Fibroblast of skin of right quadriceps (primary cell): ENCODE data around the gene IDNK.
"Not testable (repeated sequence)": the region's sequence is repeated elsewhere in the genome, so short reads cannot be mapped to it uniquely, and the experiment has no call there.

Experiments used
- DNase-seq: peaks from one replicate; pipeline ENCODE4 v3.0.0-alpha.2; 2013

IDNK gene

DNA sequence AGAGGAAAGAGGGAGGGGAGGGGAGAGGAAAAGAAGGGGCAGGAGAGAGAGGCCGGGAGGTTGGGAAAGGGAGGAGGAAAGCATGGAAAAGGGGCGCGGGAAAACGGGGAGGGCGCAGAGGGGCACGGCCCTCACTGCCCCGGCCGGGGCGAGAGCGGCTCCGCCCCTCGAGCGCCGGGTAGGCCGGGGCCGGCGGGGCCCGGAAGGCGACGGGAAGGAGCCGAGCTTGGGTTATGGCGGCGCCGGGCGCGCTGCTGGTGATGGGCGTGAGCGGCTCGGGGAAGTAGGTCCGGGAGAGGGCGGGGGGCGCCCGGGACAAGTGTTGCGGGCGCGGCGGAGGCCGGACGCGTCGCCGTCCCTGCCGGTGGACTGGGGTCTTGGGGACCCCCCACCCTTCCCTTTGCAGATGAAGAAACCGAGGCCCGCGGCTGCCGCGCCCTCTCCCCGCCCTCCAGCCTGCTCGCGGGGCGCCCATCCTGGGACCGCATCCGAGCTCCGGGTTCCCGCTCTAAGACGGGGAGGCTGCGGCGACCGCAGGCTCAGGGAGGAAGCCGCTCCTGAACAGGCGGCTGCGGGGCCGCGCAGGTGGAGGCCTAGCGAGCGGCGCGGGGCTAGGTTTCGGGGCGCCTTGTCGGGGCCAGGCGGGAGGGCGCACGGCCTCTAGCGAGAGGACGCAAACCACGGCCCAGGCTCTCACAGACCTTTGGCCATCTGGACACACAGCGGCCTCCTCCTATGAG lies at the start of gene IDNK:
IDNK (plus strand) TSS at position 205 of the 740 bp plus-strand sequence; CDS start at position 234, 29 bp downstream.
- DNase-seq, result peak; percentile 53

DNA sequence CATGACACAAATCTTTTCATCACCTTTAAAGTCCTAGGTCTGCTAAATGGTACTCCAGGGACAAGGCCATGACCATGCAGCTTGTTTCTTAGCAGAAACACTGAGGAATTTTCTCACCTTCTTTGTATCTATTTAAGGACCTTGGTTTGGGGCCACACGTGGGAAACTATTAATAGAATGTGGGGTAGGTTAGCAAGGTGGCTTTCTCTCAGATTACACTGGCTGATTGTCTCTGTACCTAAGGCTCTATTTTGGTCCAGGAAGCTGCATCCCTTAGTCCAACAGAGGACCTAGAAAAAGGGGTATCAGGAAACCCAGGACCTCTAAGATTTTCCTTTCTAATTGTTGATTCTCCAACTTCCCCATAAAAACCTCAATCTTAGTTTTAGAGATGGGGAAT lies 48.5 kb upstream of the IDNK start:
- no peak for DNase-seq

DNA sequence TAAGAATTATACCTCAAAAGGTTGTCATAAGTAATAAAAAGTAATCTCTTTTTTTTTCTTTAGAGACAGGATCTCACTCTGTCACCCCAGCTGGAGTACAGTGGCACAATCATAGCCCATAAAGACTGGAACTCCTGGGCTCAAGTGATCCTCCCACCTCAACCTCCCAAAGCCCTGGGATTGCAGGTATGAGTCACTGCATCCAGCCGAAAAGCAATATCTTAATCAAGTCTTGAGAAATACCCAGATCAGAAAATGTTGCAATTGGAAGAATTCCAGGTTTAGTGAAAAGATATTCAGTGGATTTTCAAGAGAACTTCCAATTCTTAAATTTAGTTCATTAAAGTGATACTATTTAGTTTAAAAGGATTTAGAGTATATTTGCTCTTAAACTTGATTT lies 40.9 kb upstream of the IDNK start:
- DNase-seq, result peak; percentile 50

GRCh38 chr9:83583151-83584014 lies 39.6 kb upstream of the IDNK start:
- peak; percentile 58 for DNase-seq

- DNase-seq, result no peak
Measured at GRCh38 chr9:83584995-83585394, 37.9 kb upstream of the IDNK start.

DNA sequence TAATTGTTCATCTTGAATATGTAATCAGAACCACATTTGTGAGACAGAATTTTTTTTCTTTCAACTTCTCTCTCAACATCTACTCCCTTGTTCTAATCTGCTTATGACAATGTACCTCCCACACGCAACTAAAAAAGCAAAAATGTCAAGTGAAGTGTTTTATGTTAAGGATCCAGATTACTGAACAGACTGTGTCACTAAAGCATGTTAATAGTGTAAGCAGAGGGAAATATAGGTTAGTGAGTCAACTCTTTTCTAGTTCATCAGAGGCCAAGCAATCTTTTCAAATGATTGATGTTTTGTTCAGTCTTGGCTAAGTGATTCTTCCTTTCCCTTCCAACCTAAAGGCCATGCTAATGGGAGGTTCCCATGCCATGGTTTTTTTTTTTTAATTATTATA lies 34.7 kb upstream of the IDNK start:
- no peak for DNase-seq

DNA sequence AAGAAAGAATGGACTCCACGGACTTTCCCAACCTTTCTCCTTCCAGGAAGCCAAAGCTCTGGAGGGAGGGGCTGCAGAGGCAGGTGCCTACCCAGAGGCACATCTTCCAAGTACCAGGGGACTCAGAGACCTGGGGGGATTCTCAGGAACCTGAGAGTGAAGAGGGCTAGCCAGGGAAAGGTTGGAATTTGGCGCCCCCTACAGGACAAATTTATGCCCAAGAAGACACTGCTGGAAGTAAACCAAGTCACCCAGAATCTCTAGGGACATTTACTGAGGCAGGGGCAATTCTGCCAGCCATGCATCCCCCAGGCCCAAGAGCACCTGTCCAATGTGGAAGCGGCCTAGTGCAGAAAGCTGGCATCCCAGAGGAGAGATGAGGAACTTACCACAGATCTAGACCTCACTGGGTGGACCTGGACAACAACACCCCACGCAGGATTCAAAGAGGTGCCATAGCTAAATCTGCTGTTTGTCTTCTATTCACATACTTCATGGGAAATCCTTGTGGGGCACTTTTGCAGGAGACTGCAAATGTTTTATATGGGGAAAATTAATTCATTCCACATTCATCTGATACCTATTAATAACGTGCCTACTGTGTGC lies 25.9 kb upstream of the IDNK start:
- peak; percentile 38 for DNase-seq

DNA sequence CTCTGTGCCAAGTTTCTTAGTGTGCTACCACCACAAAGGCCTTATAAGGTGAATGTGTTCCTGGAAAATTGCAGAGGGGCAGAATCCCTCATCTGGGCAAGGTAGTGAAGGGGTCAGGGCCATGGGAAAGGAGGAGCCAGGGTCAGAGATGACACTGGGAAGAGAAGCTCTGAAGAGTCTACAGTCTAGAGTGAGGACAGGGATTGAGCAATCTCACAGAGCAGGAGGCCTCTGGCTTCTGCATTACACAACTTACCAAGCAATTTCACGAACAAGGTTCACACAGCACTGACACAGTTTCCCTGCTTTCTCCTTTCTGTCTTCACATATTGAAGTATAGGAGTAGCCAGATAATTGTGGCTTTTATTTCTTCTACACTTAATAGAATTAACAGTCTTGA lies 24.5 kb upstream of the IDNK start:
- peak; percentile 11 for DNase-seq

- peak; percentile 43 for DNase-seq
Measured at GRCh38 chr9:83599071-83599470, 23.9 kb upstream of the IDNK start.

DNA sequence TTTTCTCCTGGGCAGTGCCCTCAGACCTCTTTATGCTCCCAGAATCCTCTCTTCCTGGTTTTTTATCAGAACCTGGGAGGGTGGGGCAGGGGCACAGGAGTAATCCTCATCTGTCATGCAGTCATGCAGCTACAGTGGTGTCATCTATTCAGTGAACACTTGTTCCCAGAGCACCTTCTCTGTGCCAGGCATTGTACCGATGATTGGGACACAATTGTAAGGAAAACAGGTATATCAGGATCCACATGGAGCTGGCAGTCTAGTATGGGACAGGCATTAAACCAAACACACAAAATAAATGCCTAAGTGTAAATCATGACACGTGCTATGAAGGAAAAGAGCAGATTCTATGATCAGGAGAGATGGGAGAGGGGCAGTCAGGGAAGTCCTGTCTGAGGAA lies 21.5 kb upstream of the IDNK start:
- no peak for DNase-seq

DNA sequence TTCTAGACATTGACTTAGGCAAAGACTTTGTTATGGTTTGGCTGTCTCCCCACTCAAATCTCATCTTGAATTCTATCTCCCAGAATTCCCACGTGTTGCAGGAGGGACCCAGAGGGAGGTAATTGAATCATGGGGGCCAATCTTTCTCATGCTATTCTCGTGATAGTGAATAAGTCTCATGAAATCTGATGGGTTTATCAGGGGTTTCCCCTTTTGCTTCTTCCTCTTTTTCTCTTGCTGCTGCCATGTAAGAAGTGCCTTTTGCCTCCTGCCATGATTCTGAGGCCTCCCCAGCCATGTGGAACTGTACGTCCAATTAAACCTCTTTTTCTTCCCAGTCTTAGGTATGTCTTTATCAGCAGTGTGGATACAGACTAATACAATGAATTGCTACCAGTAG lies 15.3 kb upstream of the IDNK start:
- DNase-seq, result not testable (repeated sequence)

DNA sequence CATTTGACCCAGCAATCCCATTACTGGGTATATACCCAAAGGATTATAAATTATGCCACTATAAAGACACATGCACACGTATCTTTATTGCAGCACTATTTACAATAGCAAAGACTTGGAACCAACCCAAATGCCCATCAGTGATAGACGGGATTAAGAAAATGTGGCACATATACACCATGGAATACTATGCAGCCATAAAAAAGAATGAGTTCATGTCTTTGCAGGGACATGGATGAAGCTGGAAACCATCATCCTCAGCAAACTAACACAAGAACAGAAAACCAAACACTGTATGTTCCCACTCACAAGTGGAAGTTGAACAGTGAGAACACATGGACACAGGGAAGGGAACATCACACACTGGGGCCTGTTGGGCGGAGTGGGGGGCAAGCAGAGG lies 9.6 kb upstream of the IDNK start:
- not testable (repeated sequence) for DNase-seq

DNA sequence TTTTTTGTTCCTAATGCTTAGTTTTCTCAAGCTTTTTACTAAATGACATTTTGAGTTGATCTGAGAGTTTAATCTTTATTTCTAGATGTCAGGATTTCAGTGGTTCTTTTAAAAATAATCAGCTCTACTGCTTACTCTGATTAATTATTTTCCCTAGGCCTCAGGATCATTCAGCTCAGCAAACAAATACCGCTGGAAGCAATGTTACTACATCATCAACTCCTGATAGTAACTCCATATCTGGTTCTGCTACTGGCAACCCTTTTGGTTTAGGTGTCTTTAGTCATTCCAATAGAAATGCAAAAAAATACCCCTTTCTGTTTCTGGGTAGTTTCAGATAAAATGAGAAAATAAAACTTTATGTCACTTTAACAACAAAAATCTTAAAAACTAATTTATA lies 5.6 kb upstream of the IDNK start:
- DNase-seq, result no peak

DNA sequence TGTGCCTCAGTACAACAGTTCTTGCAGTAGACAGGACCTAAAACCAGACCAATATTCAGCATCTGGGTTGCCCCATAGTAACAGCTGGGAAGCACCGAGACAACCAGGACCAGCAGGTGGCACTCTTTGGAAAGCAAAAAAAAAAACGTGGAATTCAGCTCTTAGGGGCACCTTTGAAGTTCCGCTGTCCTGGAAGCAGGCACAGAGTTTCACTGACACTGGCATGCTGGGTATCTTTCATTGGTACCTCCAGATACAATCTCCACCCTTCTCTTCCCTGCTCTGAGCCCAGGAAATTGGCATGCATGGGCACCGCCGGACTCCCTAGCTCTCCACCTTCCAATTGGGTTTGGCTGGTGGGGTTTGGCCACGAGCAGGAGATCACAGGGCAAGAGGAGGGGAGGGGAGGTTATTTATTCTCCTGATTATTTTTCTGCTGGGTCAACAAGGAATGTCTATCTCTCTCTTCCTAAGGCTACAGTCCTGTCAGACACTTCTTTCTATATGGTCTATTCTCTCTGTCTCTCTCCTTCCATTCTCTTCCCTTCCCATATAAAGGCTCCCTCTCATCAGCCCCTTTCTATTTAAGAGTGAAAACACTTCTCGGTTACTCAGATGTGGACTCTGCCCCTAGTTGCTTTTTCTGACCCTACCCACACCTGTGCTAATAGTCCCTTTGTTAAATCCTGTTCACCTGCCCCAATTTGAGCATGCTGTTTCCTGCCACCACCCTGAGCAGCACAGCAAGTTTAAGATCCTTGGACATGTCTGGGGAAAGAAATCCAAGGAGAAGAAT lies 1.9 kb upstream of the IDNK start:
- peak; percentile 39 for DNase-seq

DNA sequence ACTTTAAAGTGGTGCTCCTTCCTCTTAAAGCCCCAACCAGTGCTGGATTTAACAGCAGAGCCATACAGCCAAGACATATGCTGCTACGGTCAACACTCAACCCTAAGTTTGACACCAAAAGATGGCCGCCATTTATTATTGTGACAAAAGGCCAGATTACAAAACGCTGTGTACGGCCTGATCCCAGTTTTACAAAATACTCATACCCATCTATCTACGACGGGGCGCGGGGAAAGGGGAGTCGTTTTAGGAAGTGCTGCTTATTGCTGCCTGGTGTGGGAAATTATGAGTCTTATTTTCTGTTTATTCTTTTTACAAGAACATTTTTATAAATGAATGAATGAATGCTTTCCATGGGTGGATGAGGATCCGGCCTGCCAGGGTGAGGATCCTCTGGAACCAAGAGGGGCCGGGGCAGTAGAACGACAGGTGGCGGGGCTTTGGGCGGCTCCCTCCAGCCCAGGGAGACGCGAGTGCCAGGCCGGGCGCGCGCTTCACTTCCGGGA lies 457 bp upstream of the IDNK start:
- no peak for DNase-seq

- no peak for DNase-seq
Measured at GRCh38 chr9:83623679-83624076, 735 bp downstream of the IDNK start.

DNA sequence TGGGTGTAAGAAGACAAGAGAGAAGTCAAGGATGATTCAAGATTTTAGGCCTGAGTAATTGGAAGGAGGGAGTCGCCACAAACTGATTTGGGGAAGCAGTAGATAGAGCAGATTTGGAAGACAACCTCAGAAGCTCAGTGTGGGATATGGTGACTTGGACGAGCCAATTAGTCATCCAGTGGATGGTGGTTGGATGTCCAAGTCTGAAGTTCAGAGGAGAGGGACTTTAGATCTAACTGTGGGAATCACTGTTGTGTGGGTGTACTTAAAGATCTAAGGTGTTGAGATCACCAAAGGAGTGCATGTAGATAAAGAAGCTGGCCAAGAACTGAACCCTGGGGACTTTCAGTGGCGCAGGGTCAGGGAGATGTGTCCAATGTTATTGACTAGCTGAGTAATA lies 2.2 kb downstream of the IDNK start:
- no peak for DNase-seq

DNA sequence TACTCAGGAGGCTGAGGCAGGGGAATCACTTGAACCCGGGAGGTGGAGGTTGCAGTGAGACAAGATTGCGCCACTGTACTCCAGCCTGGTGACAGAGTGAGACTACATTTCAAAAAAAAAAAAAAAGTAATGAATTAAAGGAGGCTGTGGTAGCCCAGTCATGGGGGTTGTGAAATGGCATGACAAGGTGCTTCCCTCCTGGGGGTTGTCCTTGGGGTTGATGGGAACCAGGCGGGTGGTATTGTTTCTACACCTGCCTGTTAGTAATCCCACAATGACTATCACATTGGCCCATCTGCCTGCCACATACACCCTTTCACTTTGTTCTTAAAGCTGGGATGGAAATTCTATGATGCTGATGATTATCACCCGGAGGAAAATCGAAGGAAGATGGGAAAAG lies 5.6 kb downstream of the IDNK start:
- DNase-seq, result no peak

DNA sequence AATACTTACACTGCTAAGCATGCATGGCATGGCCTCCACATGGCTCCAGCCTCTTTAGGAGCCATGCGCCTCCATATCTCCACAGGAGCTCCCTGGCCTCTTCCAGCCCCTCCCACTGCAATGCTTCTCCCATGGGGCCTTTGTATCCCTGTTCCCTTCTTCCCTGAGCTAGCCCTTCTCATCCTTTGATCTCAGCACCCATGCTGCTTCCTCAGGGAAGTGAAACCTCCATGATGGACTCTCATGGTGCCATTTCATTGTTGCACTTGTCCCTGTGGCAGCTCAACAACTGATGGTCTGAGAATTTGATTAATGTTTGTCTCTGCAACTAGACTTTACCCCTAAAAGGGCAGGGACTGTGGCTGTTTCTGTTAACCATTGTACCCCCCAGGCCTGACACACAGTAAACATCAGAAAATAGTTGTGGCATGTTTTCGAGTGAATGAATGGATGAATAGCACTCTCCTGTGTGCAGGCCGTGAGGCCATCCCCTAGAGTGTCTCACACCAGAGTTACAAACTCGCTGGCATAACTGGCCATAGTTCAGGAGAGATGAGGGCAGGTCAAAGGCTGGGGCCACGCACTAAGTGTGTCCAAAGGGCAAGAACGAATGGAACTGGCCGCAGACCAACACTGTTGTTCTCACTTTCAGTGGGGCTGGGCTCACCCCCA lies 6.6 kb downstream of the IDNK start:
- DNase-seq, result no peak

- DNase-seq, result no peak
Measured at GRCh38 chr9:83630938-83631457, 8.1 kb downstream of the IDNK start.

- no peak for DNase-seq
Measured at GRCh38 chr9:83633255-83633654, 10.3 kb downstream of the IDNK start.

- DNase-seq, result no peak
Measured at GRCh38 chr9:83633676-83634075, 10.7 kb downstream of the IDNK start.
